Chondrocyte (in vitro differentiated cells): ENCODE measurements around the gene PPARG. TPM values are rescaled to one million over a fixed set of nuclear protein-coding genes. Genes with fewer than 3 reads are reported as not detected.

Experiments used
- DNase-seq: peaks from one replicate; pipeline ENCODE4 v3.0.0; 2021; ENCODE audit warnings: mixed read lengths, low spot score
- H3K27ac Mint-ChIP-seq: one replicate; pipeline ENCODE4 v1.8.0; 2021; ENCODE audit warnings: mild to moderate bottlenecking, moderate library complexity, mixed read lengths; ENCODE audit not compliant: unreplicated experiment
- H3K27me3 Mint-ChIP-seq: 2 replicates; pipeline ENCODE4 v1.8.0; 2021; ENCODE audit warnings: low read depth, mixed read lengths
- H3K36me3 Mint-ChIP-seq: 2 replicates; pipeline ENCODE4 v1.8.0; 2021; ENCODE audit warnings: low read depth, mixed read lengths
- H3K4me1 Mint-ChIP-seq: 2 replicates; pipeline ENCODE4 v1.8.0; 2021; ENCODE audit warnings: low read depth, mild to moderate bottlenecking, mixed read lengths
- H3K4me3 Mint-ChIP-seq: one replicate; pipeline ENCODE4 v1.8.0; 2021; ENCODE audit warnings: mild to moderate bottlenecking, moderate library complexity, mixed read lengths; ENCODE audit not compliant: unreplicated experiment
- H3K9me3 Mint-ChIP-seq: 2 replicates; pipeline ENCODE4 v1.8.0; 2021; ENCODE audit warnings: low read depth, mixed read lengths
- CTCF ChIP-seq: fragments of 200-600 bp; sonication (generic); IDR thresholded peaks from 2 replicates; pipeline ENCODE4 v1.5.0; 2021; ENCODE audit warnings: antibody characterized with exemption, mild to moderate bottlenecking, moderate library complexity
- total RNA-seq: library from RNA; stranded (reverse); gene quantifications from 3 replicates; pipeline ENCODE4 v1.2.1, GENCODE V29; 2021

The PPARG gene
- total RNA-seq, 1 donor from 2014 or later, result 9.2 TPM

GRCh38 chr3:12425850-12426579, 137.1 kb downstream of the PPARG start:
- Mint-ChIP-seq H3K27ac (no peak overlapping the region), H3K27me3 (no peaks in the 10 kb centered on the region), H3K36me3 (peaks cover 7% of the 10 kb centered on the region), H3K4me1 (peaks cover 20% of the 10 kb centered on the region), H3K4me3 (no peak overlapping the region), H3K9me3 (no peaks in the 10 kb centered on the region)
- no peak for TF ChIP-seq CTCF
- no peak for DNase-seq

- Mint-ChIP-seq H3K36me3 (peaks cover 7% of the 10 kb centered on the region), H3K9me3 (no peaks in the 10 kb centered on the region), H3K27ac (no peak overlapping the region), H3K4me3 (no peak overlapping the region), H3K27me3 (no peaks in the 10 kb centered on the region), H3K4me1 (peaks cover 20% of the 10 kb centered on the region)
- no peak for TF ChIP-seq CTCF
- no peak for DNase-seq
Measured at GRCh38 chr3:12427551-12427950, 138.7 kb downstream of the PPARG start.

GRCh38 chr3:12428126-12428525, 139.3 kb downstream of the PPARG start:
- Mint-ChIP-seq H3K36me3 (peaks cover 7% of the 10 kb centered on the region), H3K4me1 (peaks cover 20% of the 10 kb centered on the region), H3K27me3 (no peaks in the 10 kb centered on the region), H3K9me3 (peaks cover 4% of the 10 kb centered on the region), H3K27ac (no peak overlapping the region), H3K4me3 (no peak overlapping the region)
- TF ChIP-seq CTCF, result no peak
- no peak for DNase-seq

GRCh38 chr3:12430086-12430485, 141.2 kb downstream of the PPARG start:
- Mint-ChIP-seq H3K4me1 (peaks cover 4% of the 10 kb centered on the region), H3K9me3 (peaks cover 4% of the 10 kb centered on the region), H3K36me3 (peaks cover 11% of the 10 kb centered on the region), H3K27ac (no peak overlapping the region), H3K27me3 (no peaks in the 10 kb centered on the region), H3K4me3 (no peak overlapping the region)
- no peak for DNase-seq
- TF ChIP-seq CTCF, result no peak

GRCh38 chr3:12433823-12434222, 145.0 kb downstream of the PPARG start:
- peaks cover 8% of the 10 kb centered on the region for H3K36me3 Mint-ChIP-seq
- peaks cover 4% of the 10 kb centered on the region for H3K9me3 Mint-ChIP-seq
- peaks cover 28% of the 10 kb centered on the region for H3K4me1 Mint-ChIP-seq
- TF ChIP-seq CTCF, result no peak
- no peak for DNase-seq
- no peak overlapping the region for H3K4me3 Mint-ChIP-seq
- no peak overlapping the region for H3K27ac Mint-ChIP-seq
- H3K27me3 Mint-ChIP-seq, result no peaks in the 10 kb centered on the region
